GM18951 (cell line): ENCODE results near the gene DDIAS.
A peak's percentile ranks its signal among the peaks of the same experiment; 100 is the strongest.

Source experiments
- POLR2A ChIP-seq: IDR thresholded peaks from 4 replicates; pipeline ENCODE4 v1.6.1; 2011; ENCODE audit warnings: mild to moderate bottlenecking; ENCODE audit not compliant: insufficient read length, insufficient read depth; ENCODE audit errors: extremely low read depth
- in situ Hi-C: fragments of 300-500 bp; cut with MboI; formaldehyde crosslinking; loops from one replicate; pipeline ENCODE4 v1.12.0; 2022; ENCODE audit warnings: low sequenced_read_pairs, mixed read lengths, inconsistent platforms; ENCODE audit not compliant: unreplicated experiment

The DDIAS gene

GRCh38 chr11:82901165-82901921 lies at the start of gene DDIAS:
Gene DDIAS, plus strand, starts transcription at chr11:82901736. Its CDS starts 13,003 bp downstream, at chr11:82914739.
- in situ Hi-C loops: loop anchor here (5.0 to 10.0 kb wide), 2 partner anchors 166 to 283 kb away; no protein-coding TSS in a partner anchor
- peak; percentile 73 for TF ChIP-seq POLR2A

GRCh38 chr11:82854242-82854641 lies 47.3 kb upstream of the DDIAS start:
- no peak for TF ChIP-seq POLR2A
- in situ Hi-C loops: loop anchor here (25.0 kb wide), 1 partner anchor 958 kb away; no protein-coding TSS in a partner anchor

GRCh38 chr11:82854916-82855315 lies 46.6 kb upstream of the DDIAS start:
- in situ Hi-C loops: loop anchor here (25.0 kb wide), 1 partner anchor 957 kb away; no protein-coding TSS in a partner anchor

GRCh38 chr11:82855616-82856015 lies 45.9 kb upstream of the DDIAS start:
- TF ChIP-seq POLR2A: no peak
- in situ Hi-C loops: loop anchor here (25.0 kb wide), 1 partner anchor 957 kb away; no protein-coding TSS in a partner anchor

- no peak for TF ChIP-seq POLR2A
- in situ Hi-C loops: loop anchor here (25.0 kb wide), 1 partner anchor 955 kb away; no protein-coding TSS in a partner anchor
Observed at GRCh38 chr11:82857145-82857544, 44.4 kb upstream of the DDIAS start.

- in situ Hi-C loops: loop anchor here (25.0 kb wide), 1 partner anchor 954 kb away; no protein-coding TSS in a partner anchor
- TF ChIP-seq POLR2A: no peak
Observed at GRCh38 chr11:82858133-82858532, 43.4 kb upstream of the DDIAS start.

GRCh38 chr11:82858556-82859091 lies 42.9 kb upstream of the DDIAS start:
- in situ Hi-C loops: loop anchor here (25.0 kb wide), 1 partner anchor 954 kb away; no protein-coding TSS in a partner anchor
- TF ChIP-seq POLR2A: no peak

- in situ Hi-C loops: loop anchor here (25.0 kb wide), 1 partner anchor 953 kb away; no protein-coding TSS in a partner anchor
- no peak for TF ChIP-seq POLR2A
Observed at GRCh38 chr11:82859750-82860149, 41.8 kb upstream of the DDIAS start.

GRCh38 chr11:82862379-82862778 lies 39.2 kb upstream of the DDIAS start:
- in situ Hi-C loops: loop anchor here (25.0 kb wide), 1 partner anchor 950 kb away; no protein-coding TSS in a partner anchor
- TF ChIP-seq POLR2A: no peak

GRCh38 chr11:82863209-82863608 lies 38.3 kb upstream of the DDIAS start:
- no peak for TF ChIP-seq POLR2A
- in situ Hi-C loops: loop anchor here (25.0 kb wide), 1 partner anchor 949 kb away; no protein-coding TSS in a partner anchor

GRCh38 chr11:82864268-82864667 lies 37.3 kb upstream of the DDIAS start:
- no peak for TF ChIP-seq POLR2A
- in situ Hi-C loops: loop anchor here (25.0 kb wide), 1 partner anchor 948 kb away; no protein-coding TSS in a partner anchor

GRCh38 chr11:82865841-82866240 lies 35.7 kb upstream of the DDIAS start:
- in situ Hi-C loops: loop anchor here (25.0 kb wide), 1 partner anchor 946 kb away; no protein-coding TSS in a partner anchor

GRCh38 chr11:82867495-82868082 lies 33.9 kb upstream of the DDIAS start:
- in situ Hi-C loops: loop anchor here (25.0 kb wide), 1 partner anchor 945 kb away; no protein-coding TSS in a partner anchor
- no peak for TF ChIP-seq POLR2A

More at GRCh38 chr11:82865841-82866240, 35.7 kb upstream of the DDIAS start:
- TF ChIP-seq POLR2A: no peak

GRCh38 chr11:82869657-82870056 lies 31.9 kb upstream of the DDIAS start:
- in situ Hi-C loops: loop anchor here (25.0 kb wide), 1 partner anchor 943 kb away; no protein-coding TSS in a partner anchor
- no peak for TF ChIP-seq POLR2A
